CD4-positive, CD25-positive, alpha-beta regulatory T cell (primary cell): ENCODE data around the gene DENND2D. TPM values are rescaled to one million over a fixed set of nuclear protein-coding genes. Genes with fewer than 3 reads are reported as not detected.
"Not testable (repeated sequence)": the region's sequence is repeated elsewhere in the genome, so short reads cannot be mapped to it uniquely, and the experiment has no call there.

Experiments used
- ATAC-seq, 2 donors: fragments of 150-1000 bp; cut with Tn5 transposase; one replicate each; pipeline ENCODE4 v1.10.0; 2021; ENCODE audit warnings: low read depth in 2 of 2, moderate number of reproducible peaks in 2 of 2, moderate library complexity in 1 of 2
- DNase-seq, 3 donors: peaks; one replicate each; pipeline versions ENCODE4 v3.0.0 to v3.0.0-alpha.2; 2012 to 2022; ENCODE audit warnings: mixed read lengths in 1 of 3
- H3K27ac ChIP-seq: one replicate; pipeline ENCODE4 v1.7.0; 2013; ENCODE audit warnings: mild to moderate bottlenecking, low read length; ENCODE audit not compliant: insufficient read depth, poor library complexity, severe bottlenecking
- H3K27me3 ChIP-seq: one replicate; pipeline ENCODE4 v1.7.0; 2013; ENCODE audit warnings: low read length; ENCODE audit not compliant: control insufficient read depth, insufficient read depth
- H3K36me3 ChIP-seq: one replicate; pipeline ENCODE4 v1.7.0; 2013; ENCODE audit warnings: mild to moderate bottlenecking, low read length, moderate library complexity; ENCODE audit not compliant: control insufficient read depth, insufficient read depth
- H3K4me1 ChIP-seq: 2 replicates; pipeline ENCODE4 v1.7.0; 2013; ENCODE audit warnings: mild to moderate bottlenecking, low read length; ENCODE audit not compliant: insufficient read depth, control insufficient read depth, poor library complexity, severe bottlenecking
- H3K4me3 ChIP-seq: one replicate; pipeline ENCODE4 v1.7.0; 2013; ENCODE audit warnings: low read depth, mild to moderate bottlenecking, low read length, moderate library complexity
- H3K9me3 ChIP-seq, 2 experiments: 1 replicate in 1 of 2; 2 replicates in 1 of 2; pipeline ENCODE4 v1.7.0; 2013; ENCODE audit warnings: low read length in 2 of 2, mild to moderate bottlenecking in 1 of 2, moderate library complexity in 1 of 2; ENCODE audit not compliant: control insufficient read depth in 2 of 2
- H3K27ac Mint-ChIP-seq, 3 donors: one replicate each; pipeline ENCODE4 v1.8.0; 2020 to 2022; ENCODE audit warnings: mild to moderate bottlenecking in 3 of 3, mixed read lengths in 3 of 3, moderate library complexity in 2 of 3
- H3K27me3 Mint-ChIP-seq: one replicate; pipeline ENCODE4 v1.8.0; 2022; ENCODE audit warnings: mild to moderate bottlenecking, mixed read lengths
- H3K36me3 Mint-ChIP-seq: one replicate; pipeline ENCODE4 v1.8.0; 2020; ENCODE audit warnings: mixed read lengths
- H3K4me1 Mint-ChIP-seq, 4 donors: one replicate each; pipeline ENCODE4 v1.8.0; 2020 to 2022; ENCODE audit warnings: mixed read lengths in 4 of 4, mild to moderate bottlenecking in 1 of 4
- H3K4me3 Mint-ChIP-seq, 4 donors: one replicate each; pipeline ENCODE4 v1.8.0; 2020 to 2022; ENCODE audit warnings: mild to moderate bottlenecking in 4 of 4, mixed read lengths in 4 of 4, moderate library complexity in 3 of 4
- H3K9me3 Mint-ChIP-seq, 7 donors: one replicate each; pipeline ENCODE4 v1.8.0; 2020 to 2022; ENCODE audit warnings: mixed read lengths in 7 of 7, mild to moderate bottlenecking in 3 of 7, moderate library complexity in 2 of 7
- polyA plus RNA-seq, 4 donors: library from polyadenylated mRNA; unstranded; fragments of 300-500 nt; fragmentation: Illumina TruSeq; gene quantifications; one replicate each; pipeline ENCODE4 v1.2.3, GENCODE V29; 2021
- total RNA-seq: library from RNA; stranded (reverse); gene quantifications from one replicate; pipeline ENCODE4 v1.2.3, GENCODE V29; 2022

The DENND2D gene
- total and polyA plus RNA-seq, 5 donors from 2014 or later, result 83.8 to 196 (median 106) TPM

DNA sequence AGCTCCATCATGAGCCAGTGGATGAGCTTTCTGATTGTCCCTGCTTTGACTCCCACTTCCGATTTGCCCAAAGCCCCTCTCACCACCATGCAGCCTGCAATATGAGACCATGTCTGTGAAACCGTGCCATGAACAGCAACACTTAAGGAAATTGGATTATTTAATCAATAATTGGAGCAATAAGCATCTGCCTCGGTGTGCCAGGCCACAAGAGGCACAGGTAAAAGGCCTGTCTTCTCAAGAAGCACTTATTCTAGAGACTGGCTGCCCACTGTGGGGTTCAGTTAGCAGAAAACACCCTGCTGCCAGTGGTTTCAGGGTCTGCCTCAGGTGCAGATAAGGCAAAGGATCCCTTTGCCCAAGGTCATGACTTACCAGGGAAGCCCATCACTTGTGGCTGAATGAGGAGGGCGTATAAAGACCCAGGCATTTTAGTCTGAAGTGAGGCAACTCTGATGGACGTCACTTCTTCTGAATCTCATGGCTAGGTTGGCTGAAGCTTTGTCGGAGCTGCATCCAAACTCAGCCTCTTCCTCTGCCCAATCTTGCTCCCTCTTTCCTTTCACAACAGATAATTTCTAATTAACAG lies 19.9 kb upstream of the DENND2D start:
- Mint-ChIP-seq H3K4me3 (peak overlapping the region; percentile 7 to 81 (median 81)), H3K4me1 (peaks cover 49 to 96% (median 82%) of the 10 kb centered on the region in 4 donors), H3K36me3 (no peaks in the 10 kb centered on the region), H3K27ac (peak overlapping the region; percentile 93 to 98 (median 95)), H3K9me3 (peaks cover 0 to 9% (median 0%) of the 10 kb centered on the region in 7 donors), H3K27me3 (peaks cover 6% of the 10 kb centered on the region)
- Histone ChIP-seq H3K27ac (peak overlapping the region; percentile 85), H3K4me3 (peak overlapping the region; percentile 79), H3K27me3 (no peaks in the 10 kb centered on the region), H3K36me3 (no peaks in the 10 kb centered on the region), H3K9me3 (no peaks in the 10 kb centered on the region), H3K4me1 (peaks cover 93% of the 10 kb centered on the region)
- ATAC-seq (no peak), DNase-seq (no peak)

DNA sequence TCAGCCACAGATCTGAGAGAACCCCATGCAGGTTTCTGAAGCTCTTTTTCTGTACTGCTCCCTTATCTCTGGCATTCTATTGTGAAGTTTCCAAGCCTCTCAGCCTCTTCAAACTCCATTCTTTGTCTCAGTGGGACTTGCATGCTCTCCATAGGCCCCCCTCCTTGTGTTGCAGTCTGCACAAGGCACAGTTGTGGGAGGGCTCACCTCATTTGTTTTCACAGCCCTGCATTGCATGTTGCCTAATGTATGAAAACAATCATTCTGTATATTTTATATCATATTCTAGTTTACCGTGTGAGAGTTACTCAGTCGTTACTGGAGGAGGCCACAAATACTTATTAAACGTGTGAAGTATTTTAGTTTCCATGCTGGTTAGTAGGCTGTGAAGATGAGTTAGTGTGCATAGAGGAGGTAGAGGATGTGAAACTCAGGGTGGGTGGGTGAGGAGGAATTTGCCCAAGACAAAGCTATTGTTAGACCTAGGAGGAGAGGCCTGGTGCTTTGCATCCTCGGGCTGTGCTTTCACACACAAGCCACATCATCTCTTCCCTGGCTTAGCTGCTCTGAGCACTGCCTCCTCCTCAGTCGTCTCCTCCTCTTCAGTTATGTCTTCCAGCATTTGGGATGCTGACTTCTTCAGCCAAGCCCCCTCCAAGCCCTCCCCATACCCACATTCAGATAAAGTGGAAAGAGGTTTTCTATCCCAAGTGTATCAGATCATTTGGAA lies 19.3 kb upstream of the DENND2D start:
- Histone ChIP-seq H3K36me3 (no peaks in the 10 kb centered on the region), H3K9me3 (no peaks in the 10 kb centered on the region), H3K27ac (peak overlapping the region; percentile 85), H3K27me3 (no peaks in the 10 kb centered on the region), H3K4me3 (peak overlapping the region; percentile 47), H3K4me1 (peaks cover 93% of the 10 kb centered on the region)
- Mint-ChIP-seq H3K36me3 (no peaks in the 10 kb centered on the region), H3K27me3 (peaks cover 6% of the 10 kb centered on the region), H3K27ac (peak overlapping the region; percentile 93 to 98 (median 95)), H3K4me3 (peak overlapping the region; percentile 35 to 81 (median 81)), H3K9me3 (peaks cover 0 to 9% (median 0%) of the 10 kb centered on the region in 7 donors), H3K4me1 (peaks cover 45 to 96% (median 82%) of the 10 kb centered on the region in 4 donors)
- ATAC-seq (no peak), DNase-seq (peak in 1 of 3 donors; percentile 66)

DNA sequence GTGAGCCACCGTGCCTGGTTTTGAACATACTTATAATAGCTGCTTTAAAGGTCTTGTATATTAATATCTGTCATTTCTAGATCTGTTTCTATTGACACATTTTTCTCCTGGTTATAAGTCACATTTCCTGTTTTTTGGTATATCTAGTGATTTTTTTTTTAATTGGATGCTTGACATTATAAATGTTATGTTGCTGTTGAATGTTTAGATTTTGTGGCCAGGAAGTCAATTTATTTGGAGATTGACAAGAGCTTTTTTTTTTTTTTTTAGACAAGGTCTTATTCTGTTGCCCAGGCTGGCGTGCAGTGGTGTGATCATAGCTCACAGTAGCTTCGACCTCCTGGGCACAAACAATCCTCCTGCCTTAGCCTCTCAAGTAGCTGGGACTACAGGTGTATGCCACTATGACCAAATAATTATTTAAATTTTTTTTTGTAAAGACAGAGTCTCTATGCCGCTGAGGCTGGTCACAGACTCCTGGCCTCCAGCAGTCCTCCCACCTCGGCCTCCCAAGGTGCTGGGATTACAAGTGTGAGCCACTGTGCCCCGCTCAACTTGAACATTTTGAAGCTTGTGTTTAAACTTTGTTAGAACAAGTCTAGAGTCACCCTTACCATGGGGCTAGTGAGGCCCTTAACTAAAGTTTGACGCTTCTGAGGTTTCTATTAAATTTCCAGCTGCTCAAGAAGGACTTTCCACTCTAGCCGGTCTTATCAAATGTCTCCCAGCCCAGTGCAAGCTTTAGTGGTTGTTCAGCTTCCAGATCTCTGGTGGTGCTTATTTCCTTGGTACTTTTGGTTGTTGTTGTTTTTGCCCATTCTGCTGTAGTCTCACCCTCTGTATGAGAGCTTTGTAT lies 18.5 kb upstream of the DENND2D start:
- H3K27me3 Mint-ChIP-seq, result peaks cover 6% of the 10 kb centered on the region
- H3K36me3 Mint-ChIP-seq, result no peaks in the 10 kb centered on the region
- peak overlapping the region; percentile 85 for H3K27ac ChIP-seq
- peak overlapping the region; percentile 93 to 98 (median 95) for H3K27ac Mint-ChIP-seq
- peaks cover 97% of the 10 kb centered on the region for H3K4me1 ChIP-seq
- H3K4me3 Mint-ChIP-seq, result peak overlapping the region; percentile 72 to 91 (median 80)
- H3K9me3 ChIP-seq, result no peaks in the 10 kb centered on the region
- no peaks in the 10 kb centered on the region for H3K36me3 ChIP-seq
- peak overlapping the region; percentile 47 for H3K4me3 ChIP-seq
- DNase-seq, result no peak
- H3K4me1 Mint-ChIP-seq, result peaks cover 47 to 96% (median 86%) of the 10 kb centered on the region in 4 donors
- no peak for ATAC-seq
- H3K9me3 Mint-ChIP-seq, result peaks cover 0 to 9% (median 0%) of the 10 kb centered on the region in 7 donors
- no peaks in the 10 kb centered on the region for H3K27me3 ChIP-seq

DNA sequence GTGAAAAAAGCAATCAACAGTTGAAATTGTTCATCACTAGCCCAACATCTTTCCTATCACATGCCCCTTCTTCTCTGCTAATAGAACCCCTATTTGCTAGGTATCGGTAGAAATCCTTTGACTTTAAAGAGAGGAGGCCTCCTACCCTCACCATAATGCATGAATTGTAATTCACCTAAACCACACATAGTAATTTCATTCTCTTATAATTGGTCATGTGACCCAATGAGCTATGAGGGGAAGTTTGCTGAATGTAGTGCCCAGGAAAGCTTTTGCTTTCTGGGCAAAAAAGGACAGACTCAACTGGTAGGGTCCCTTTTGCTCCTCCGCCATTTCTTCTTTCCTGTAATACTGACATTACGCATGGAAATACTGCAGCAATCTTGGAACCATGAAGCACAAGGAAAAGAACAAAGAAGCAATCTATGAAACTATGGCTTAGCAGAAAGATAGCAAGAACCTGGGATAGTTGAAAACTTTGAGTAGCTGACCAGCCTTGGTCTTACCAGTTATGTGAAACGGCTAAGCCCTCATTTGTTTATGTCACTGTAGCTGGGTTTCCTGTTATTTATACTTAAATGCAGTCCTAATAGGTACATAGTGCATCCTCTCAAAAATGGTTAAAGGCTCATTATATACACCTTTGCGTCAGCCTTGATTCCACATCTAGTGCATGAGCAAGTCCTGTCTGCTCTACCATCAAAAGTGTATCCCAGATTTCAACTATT lies 16.9 kb upstream of the DENND2D start:
- Mint-ChIP-seq H3K27me3 (peaks cover 6% of the 10 kb centered on the region), H3K4me1 (peaks cover 48 to 99% (median 87%) of the 10 kb centered on the region in 4 donors), H3K9me3 (peaks cover 0 to 9% (median 0%) of the 10 kb centered on the region in 7 donors), H3K27ac (peak overlapping the region; percentile 91 to 98 (median 93)), H3K4me3 (peak overlapping the region; percentile 74 to 91 (median 78)), H3K36me3 (no peaks in the 10 kb centered on the region)
- no peaks in the 10 kb centered on the region for H3K9me3 ChIP-seq
- peaks cover 98% of the 10 kb centered on the region for H3K4me1 ChIP-seq
- no peaks in the 10 kb centered on the region for H3K36me3 ChIP-seq
- DNase-seq (no peak), ATAC-seq (no peak)
- H3K4me3 ChIP-seq, result peak overlapping the region; percentile 73
- peak overlapping the region; percentile 85 for H3K27ac ChIP-seq
- no peaks in the 10 kb centered on the region for H3K27me3 ChIP-seq

DNA sequence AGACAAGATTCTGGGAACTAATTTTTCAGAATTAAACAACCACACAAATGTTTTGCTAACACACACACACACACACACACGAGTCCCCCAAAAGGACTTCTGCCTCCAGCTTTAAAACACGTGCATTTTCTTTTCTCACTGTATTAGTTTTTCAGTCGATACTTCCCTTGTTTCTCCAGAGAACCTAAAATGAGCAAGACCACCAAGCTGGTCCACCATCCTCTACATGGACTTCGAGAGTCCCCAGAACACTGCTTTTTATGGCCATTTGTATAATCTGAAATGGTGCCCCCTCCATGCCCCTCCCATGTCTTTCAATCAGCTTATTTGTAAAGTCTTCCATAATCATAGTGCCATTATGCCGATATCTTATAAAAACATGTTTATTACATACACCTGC lies 16.3 kb upstream of the DENND2D start:
- Histone ChIP-seq H3K4me1 (peaks cover 92% of the 10 kb centered on the region), H3K27ac (peak overlapping the region; percentile 85), H3K36me3 (no peaks in the 10 kb centered on the region), H3K9me3 (no peaks in the 10 kb centered on the region), H3K4me3 (peak overlapping the region; percentile 73), H3K27me3 (no peaks in the 10 kb centered on the region)
- Mint-ChIP-seq H3K27me3 (peaks cover 6% of the 10 kb centered on the region), H3K9me3 (peaks cover 0 to 9% (median 0%) of the 10 kb centered on the region in 7 donors), H3K4me3 (peak overlapping the region; percentile 74 to 91 (median 78)), H3K36me3 (no peaks in the 10 kb centered on the region), H3K27ac (peak overlapping the region; percentile 91 to 98 (median 93)), H3K4me1 (peaks cover 44 to 99% (median 83%) of the 10 kb centered on the region in 4 donors)
- no peak for ATAC-seq
- DNase-seq, result no peak

DNA sequence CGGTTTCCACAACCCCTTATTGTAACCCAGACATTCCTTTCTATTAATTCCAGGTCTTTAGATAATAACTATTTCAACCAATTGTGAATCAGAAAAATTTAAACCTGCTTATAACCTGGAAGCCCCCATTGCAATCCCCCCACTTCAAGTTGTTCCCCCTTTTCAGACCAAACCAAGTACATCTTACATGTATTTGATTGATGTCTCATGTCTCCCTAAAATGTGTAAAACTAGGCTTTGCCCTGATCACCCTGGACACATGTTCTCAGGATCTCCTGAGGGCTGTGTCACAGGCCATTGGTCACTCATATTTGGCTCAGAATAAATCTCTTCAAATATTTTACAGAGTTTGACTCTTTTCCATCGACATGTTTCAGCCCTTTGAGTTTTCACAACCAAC lies 14.8 kb upstream of the DENND2D start:
- not testable (repeated sequence) for H3K9me3 Mint-ChIP-seq, H3K27me3 ChIP-seq, H3K9me3 ChIP-seq, ATAC-seq, DNase-seq, H3K36me3 ChIP-seq, H3K36me3 Mint-ChIP-seq, H3K27me3 Mint-ChIP-seq
- Histone ChIP-seq H3K4me1 (peaks cover 78% of the 10 kb centered on the region), H3K4me3 (peak overlapping the region; percentile 73), H3K27ac (peak overlapping the region; percentile 85)
- peaks cover 40 to 94% (median 72%) of the 10 kb centered on the region in 4 donors for H3K4me1 Mint-ChIP-seq
- peak overlapping the region; percentile 74 to 91 (median 77) for H3K4me3 Mint-ChIP-seq
- peak overlapping the region; percentile 91 to 98 (median 93) for H3K27ac Mint-ChIP-seq

DNA sequence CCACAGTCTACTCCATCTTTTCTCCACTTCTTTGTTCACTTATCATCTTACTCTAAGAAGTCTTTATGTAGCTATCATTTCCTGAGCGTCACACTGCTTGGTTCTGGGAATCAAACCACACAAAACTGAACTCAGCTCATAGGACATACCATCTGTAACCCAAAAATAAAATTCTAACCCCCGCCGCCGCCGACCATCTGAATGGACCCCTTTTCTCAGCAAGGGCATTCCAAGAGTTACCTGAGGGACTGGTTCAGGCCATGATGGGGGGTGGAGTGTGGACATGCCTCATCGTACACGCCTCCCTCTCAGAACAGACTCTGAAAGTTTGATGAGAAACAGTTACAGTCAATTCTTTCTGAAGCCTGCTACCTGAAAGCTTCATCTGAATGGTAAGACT lies 14.4 kb upstream of the DENND2D start:
- peak overlapping the region; percentile 74 to 91 (median 77) for H3K4me3 Mint-ChIP-seq
- no peaks in the 10 kb centered on the region for H3K36me3 ChIP-seq
- H3K27ac ChIP-seq, result peak overlapping the region; percentile 85
- no peaks in the 10 kb centered on the region for H3K36me3 Mint-ChIP-seq
- H3K27me3 ChIP-seq, result no peaks in the 10 kb centered on the region
- peak in 1 of 3 donors; percentile 81 for DNase-seq
- H3K9me3 Mint-ChIP-seq, result peaks cover 0 to 9% (median 0%) of the 10 kb centered on the region in 7 donors
- peaks cover 74% of the 10 kb centered on the region for H3K4me1 ChIP-seq
- peak overlapping the region; percentile 91 to 98 (median 93) for H3K27ac Mint-ChIP-seq
- no peaks in the 10 kb centered on the region for H3K9me3 ChIP-seq
- H3K4me3 ChIP-seq, result peak overlapping the region; percentile 73
- ATAC-seq, result peak; percentile 27 to 39
- H3K27me3 Mint-ChIP-seq, result peaks cover 6% of the 10 kb centered on the region
- H3K4me1 Mint-ChIP-seq, result peaks cover 40 to 94% (median 69%) of the 10 kb centered on the region in 4 donors
